HG02970 (cell line): Measurements from ENCODE around the gene CCNB2.
"Not testable (repeated sequence)": the region's sequence is repeated elsewhere in the genome, so short reads cannot be mapped to it uniquely, and the experiment has no call there.

ENCODE experiments used
- ATAC-seq: cut with Tn5 transposase; IDR thresholded peaks from one replicate; pipeline ENCODE4 v1.9.1; 2021; ENCODE audit warnings: mild to moderate bottlenecking, moderate library complexity, moderate number of reproducible peaks; ENCODE audit not compliant: unreplicated experiment, low FRiP score

Gene CCNB2

GRCh38 chr15:59104912-59105732 lies at the start of gene CCNB2:
Gene CCNB2, plus strand, starts transcription at chr15:59105146. Its CDS starts 123 bp downstream, at chr15:59105269.
- ATAC-seq: peak; percentile 94

- ATAC-seq: no peak
Observed at GRCh38 chr15:59059076-59059597, 45.8 kb upstream of the CCNB2 start.

- no peak for ATAC-seq
Observed at GRCh38 chr15:59060348-59060747, 44.6 kb upstream of the CCNB2 start.

DNA sequence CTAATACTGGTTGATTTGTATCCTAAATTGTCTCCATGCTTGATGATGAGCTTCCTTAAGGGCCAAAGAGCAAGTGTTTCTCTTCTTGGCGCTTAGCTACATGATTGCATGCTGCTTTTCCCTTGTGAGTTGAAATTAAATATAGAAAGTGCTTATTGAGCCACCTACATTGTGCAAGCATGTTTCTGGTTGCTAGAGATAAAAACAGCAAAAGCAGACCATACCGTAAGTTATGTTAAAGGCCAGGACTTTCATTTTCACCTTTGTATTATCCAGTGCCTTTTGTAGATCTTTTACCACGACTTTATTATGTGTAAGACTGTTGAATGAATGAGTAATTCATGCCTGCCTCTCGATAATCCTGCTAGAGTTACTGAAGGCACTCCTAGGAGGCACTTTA lies 41.9 kb upstream of the CCNB2 start:
- ATAC-seq: no peak

GRCh38 chr15:59069430-59069829 lies 35.5 kb upstream of the CCNB2 start:
- ATAC-seq: no peak

DNA sequence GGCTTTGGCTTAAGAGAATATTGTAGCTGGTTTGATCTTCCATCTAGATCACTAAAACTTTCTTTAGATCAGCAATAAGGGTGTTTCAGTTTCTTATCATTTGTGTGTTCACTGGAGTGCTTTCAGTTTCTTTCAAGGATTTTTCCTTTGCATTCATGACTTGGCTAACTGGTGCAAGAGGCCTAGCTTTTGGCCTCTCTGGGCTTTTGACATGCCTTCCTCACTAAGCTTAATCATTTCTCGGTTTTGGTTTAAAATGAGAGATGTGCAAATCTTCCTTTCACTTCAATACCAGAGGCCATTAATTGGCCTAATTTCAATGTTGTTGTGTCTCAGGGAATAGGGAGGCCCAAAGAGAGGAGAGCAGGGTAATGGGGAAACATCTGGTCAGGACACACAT lies 30.3 kb upstream of the CCNB2 start:
- ATAC-seq: no peak

- ATAC-seq: no peak
Observed at GRCh38 chr15:59087731-59088130, 17.2 kb upstream of the CCNB2 start.

DNA sequence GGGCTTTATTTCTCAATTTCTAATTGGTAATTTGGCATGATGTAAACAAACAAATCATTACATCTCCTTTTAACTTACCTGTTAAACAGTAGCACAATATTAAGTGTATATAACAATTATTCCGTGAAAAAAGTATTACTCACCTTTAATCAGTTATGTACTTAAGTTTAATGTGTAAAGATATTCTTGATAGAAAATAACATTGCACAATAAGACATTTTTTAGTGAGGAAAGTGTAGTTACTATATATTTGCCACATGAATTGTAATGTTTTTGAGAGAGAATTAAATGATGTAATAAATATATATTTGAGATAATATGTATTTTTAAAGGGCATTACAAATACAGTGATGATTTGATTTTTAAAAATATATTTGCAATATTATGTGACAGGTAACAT lies 10.9 kb upstream of the CCNB2 start:
- ATAC-seq: no peak

DNA sequence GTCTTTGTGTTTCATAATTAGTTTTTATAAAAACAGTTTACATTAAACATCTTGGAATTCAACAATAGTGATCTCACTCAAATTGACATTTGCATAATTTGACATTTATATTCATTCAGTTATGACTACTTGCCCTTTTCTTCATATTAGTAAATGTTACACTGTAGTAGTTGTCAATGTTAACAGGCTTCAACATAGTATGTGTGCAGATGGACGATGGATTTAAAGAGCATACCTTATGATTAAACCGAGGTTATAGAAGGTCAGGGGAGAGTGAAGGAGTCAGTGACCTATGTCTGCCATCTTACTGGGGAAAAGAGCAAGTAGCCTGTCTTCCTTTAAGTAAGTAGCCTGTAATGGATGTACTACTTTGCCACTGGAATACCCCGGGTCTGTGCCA lies 8.5 kb upstream of the CCNB2 start:
- ATAC-seq: no peak

DNA sequence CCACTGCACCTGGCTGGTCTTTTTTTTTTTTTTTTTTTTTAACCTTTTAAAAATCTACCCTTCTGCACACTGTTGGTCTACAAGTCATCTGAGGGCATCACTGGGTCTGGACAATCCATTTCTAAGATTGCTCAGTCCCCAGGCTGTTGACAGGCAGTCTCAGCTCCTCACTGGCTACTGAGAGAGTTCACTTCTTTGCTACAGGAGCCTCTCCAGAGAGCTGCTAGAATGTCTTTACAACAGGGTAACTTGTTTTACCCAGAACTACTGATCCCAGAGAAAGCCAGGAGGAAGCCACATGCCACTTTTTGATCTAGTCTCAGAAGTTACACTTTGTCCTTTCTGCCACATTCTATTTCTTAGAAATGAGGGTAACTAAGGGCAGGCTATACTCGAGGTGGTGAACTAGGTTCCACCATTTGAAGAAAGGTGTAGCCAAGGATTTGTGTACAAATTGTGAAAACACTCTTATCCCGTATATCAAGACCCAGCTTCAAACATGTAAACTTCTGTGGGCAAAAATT lies 5.7 kb upstream of the CCNB2 start:
- ATAC-seq: no peak

DNA sequence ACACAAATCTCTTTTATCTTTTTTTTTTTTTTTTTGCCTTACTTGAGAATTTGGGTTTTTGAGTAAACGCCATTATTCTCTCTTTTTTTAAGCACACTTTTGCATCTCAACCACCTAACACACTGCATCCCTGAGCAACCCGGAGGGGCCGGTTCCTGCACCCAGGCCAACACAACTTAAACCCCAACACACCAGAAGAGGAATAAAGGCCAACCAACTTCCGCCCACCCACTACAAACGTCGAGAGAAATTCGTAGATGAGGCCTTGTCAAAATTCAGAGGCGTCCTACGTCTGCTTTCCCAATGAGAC lies 389 bp upstream of the CCNB2 start:
- ATAC-seq: no peak

DNA sequence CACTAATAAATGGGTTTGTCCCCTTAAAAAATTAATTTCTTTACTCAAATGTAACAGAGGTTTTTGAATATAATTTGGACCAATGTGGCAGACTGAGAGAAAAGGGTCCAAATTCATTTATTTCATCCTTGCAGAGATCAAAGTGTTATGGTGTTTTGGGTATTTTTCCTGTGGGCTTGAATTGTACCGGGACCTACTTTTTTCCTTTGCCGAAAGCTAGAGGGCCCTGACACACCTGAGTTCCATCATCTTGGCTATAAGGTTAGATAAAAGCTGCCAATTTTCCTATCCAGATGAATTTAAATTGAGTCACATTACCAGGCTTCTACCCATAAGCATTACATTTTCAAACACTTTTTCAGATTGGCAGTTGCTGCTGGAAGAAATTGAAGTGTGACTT lies 908 bp downstream of the CCNB2 start:
- ATAC-seq: no peak

GRCh38 chr15:59111251-59111650 lies 6.3 kb downstream of the CCNB2 start:
- ATAC-seq: no peak

GRCh38 chr15:59115047-59115446 lies 10.1 kb downstream of the CCNB2 start:
- no peak for ATAC-seq

GRCh38 chr15:59116141-59116540 lies 11.2 kb downstream of the CCNB2 start:
- ATAC-seq: no peak

- no peak for ATAC-seq
Observed at GRCh38 chr15:59116771-59117170, 11.8 kb downstream of the CCNB2 start.

DNA sequence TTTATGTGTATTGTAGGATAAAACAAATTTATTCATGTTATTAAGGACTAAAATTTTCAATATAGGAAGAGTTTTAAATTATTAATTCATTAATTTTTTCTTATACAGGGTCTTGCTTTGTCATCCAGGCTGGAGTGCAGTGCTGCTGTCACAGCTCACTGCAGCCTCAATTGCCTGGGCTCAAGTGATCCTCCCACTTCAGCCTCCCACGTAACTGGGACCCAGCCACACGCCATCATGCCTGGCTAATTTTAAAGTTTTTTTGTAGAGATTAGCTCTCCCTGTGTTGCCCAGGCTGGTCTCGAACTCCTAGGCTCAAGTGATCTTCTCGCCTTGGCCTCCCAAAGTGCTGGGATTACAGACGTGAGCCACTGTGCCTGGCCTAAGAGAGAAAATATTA lies 14.7 kb downstream of the CCNB2 start:
- no peak for ATAC-seq

GRCh38 chr15:59120937-59121336 lies 16.0 kb downstream of the CCNB2 start:
- no peak for ATAC-seq

DNA sequence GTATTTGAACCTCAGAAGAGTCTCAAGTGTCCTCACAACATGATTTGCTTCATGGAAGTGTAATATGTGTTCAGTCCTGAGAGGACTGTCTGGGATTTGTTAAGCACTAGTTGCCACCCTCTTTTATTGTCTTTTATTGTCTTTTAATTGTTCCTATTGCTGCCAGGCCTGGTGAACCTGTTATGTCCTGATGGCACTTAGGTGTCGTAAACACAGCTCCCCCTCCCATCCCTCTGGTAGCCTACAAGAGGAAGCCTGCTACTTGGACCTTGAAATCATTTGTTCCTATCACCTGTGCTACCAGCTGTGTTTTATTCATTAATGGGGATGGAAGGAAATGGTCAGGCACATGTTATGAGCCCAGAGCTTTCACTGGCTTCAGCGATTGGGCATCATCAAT lies 19.3 kb downstream of the CCNB2 start:
- no peak for ATAC-seq

- ATAC-seq: not testable (repeated sequence)
Observed at GRCh38 chr15:59125683-59126082, 20.7 kb downstream of the CCNB2 start.

DNA sequence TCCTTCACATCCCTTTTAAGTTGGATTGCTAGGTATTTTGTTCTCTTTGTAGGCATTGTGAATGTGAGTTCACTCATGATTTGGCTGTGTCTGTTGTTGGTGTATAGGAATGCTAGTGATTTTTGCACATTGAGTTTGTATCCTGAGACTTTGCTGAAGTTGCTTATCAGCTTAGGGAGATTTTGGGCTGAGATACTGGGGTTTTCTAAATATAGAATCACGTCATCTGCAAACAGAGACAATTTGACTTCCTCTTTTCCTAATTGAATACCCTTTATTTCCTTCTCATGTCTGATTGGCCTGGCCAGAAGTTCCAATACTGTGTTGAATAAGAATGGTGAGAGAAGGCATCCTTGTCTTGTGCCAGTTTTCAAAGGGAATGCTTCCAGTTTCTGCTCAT lies 22.3 kb downstream of the CCNB2 start:
- ATAC-seq: not testable (repeated sequence)

- no peak for ATAC-seq
Observed at GRCh38 chr15:59131456-59131855, 26.5 kb downstream of the CCNB2 start.
